Esophagus (tissue), 2 donors: Measurements from ENCODE around the gene CPNE4. TPM values are rescaled to one million over a fixed set of nuclear protein-coding genes. Genes with fewer than 3 reads are reported as not detected.

Experiments used
- H3K27ac ChIP-seq, 2 donors: one replicate each; pipeline ENCODE4 v1.5.1; 2013; ENCODE audit warnings: low read depth in 2 of 2, mild to moderate bottlenecking in 2 of 2, inconsistent platforms in 1 of 2, low read length in 1 of 2, moderate library complexity in 1 of 2
- H3K27me3 ChIP-seq, 2 donors: one replicate each; pipeline ENCODE4 v1.6.1; 2013; ENCODE audit warnings: low read length in 2 of 2, control low read depth in 1 of 2, mild to moderate bottlenecking in 1 of 2; ENCODE audit not compliant: insufficient read depth in 2 of 2, control insufficient read depth in 1 of 2
- H3K36me3 ChIP-seq, 2 donors: one replicate each; pipeline ENCODE4 v1.6.1; 2013; ENCODE audit warnings: low read length in 1 of 2; ENCODE audit not compliant: control insufficient read depth in 2 of 2, insufficient read depth in 2 of 2
- H3K4me1 ChIP-seq, 2 donors: one replicate each; pipeline ENCODE4 v1.6.1; 2013; ENCODE audit warnings: low read length in 1 of 2; ENCODE audit not compliant: control insufficient read depth in 2 of 2, insufficient read depth in 2 of 2
- H3K4me3 ChIP-seq, 2 donors: one replicate each; pipeline ENCODE4 v1.5.1; 2013; ENCODE audit warnings: low read length in 2 of 2, mild to moderate bottlenecking in 2 of 2, low read depth in 1 of 2, moderate library complexity in 1 of 2
- H3K9me3 ChIP-seq, 2 donors: one replicate each; pipeline ENCODE4 v1.6.1; 2013; ENCODE audit warnings: mild to moderate bottlenecking in 2 of 2, low read depth in 1 of 2, low read length in 1 of 2, moderate library complexity in 1 of 2; ENCODE audit not compliant: control insufficient read depth in 2 of 2, insufficient read depth in 1 of 2
- WGBS, 2 donors: extraction: QIAGEN DNeasy Blood & Tissue Kit; methylation state at CpG; one replicate each; pipeline ENCODE4 v1.1.7; 2013; 5-methylcytosine and 5-hydroxymethylcytosine counted together
- polyA plus RNA-seq, 2 donors: library from polyadenylated mRNA; stranded (reverse); fragments of 200-250 nt; gene quantifications; one replicate each; pipeline ENCODE4 v1.2.3, GENCODE V29; 2013
- donor health status: healthy with polysubstance abuse.
- donor health status: Bipolar disorder and iron deficiency.

CPNE4 gene
- polyA plus RNA-seq, 2 donors = 0.05 to 0.08 TPM

- no peak overlapping the region for H3K4me3 ChIP-seq
- H3K9me3 ChIP-seq = peaks cover 0 to 3% of the 10 kb centered on the region in 2 donors
- peaks cover 0 to 3% of the 10 kb centered on the region in 2 donors for H3K27me3 ChIP-seq
- H3K27ac ChIP-seq = no peak overlapping the region
- H3K36me3 ChIP-seq = no peaks in the 10 kb centered on the region
- H3K4me1 ChIP-seq = no peaks in the 10 kb centered on the region
- 47 to 65% methylated on average over 3 of the region's 3 CpGs for WGBS, 2 donors
Observed at GRCh38 chr3:131713416-131714123, 321.2 kb downstream of the CPNE4 start.

GRCh38 chr3:131712662-131713061, 322.2 kb downstream of the CPNE4 start:
- Histone ChIP-seq H3K9me3 (peaks cover 0 to 3% of the 10 kb centered on the region in 2 donors), H3K36me3 (no peaks in the 10 kb centered on the region), H3K4me3 (no peak overlapping the region), H3K27ac (no peak overlapping the region), H3K4me1 (no peaks in the 10 kb centered on the region), H3K27me3 (peaks cover 0 to 3% of the 10 kb centered on the region in 2 donors)
- 78 to 80% methylated on average over 3 of the region's 3 CpGs for WGBS, 2 donors

GRCh38 chr3:131711114-131711768, 323.6 kb downstream of the CPNE4 start:
- WGBS, 2 donors = 38 to 41% methylated on average over 7 of the region's 7 CpGs
- Histone ChIP-seq H3K4me1 (no peaks in the 10 kb centered on the region), H3K4me3 (no peak overlapping the region), H3K27me3 (peaks cover 0 to 3% of the 10 kb centered on the region in 2 donors), H3K27ac (no peak overlapping the region), H3K36me3 (no peaks in the 10 kb centered on the region), H3K9me3 (peaks cover 0 to 3% of the 10 kb centered on the region in 2 donors)

- Histone ChIP-seq H3K4me3 (no peak overlapping the region), H3K9me3 (peaks cover 0 to 3% of the 10 kb centered on the region in 2 donors), H3K4me1 (no peaks in the 10 kb centered on the region), H3K27me3 (peaks cover 0 to 3% of the 10 kb centered on the region in 2 donors), H3K36me3 (no peaks in the 10 kb centered on the region), H3K27ac (no peak overlapping the region)
Observed at GRCh38 chr3:131708241-131708640, 326.6 kb downstream of the CPNE4 start.

- 62 to 68% methylated on average over 3 of the region's 3 CpGs for WGBS, 2 donors
- no peaks in the 10 kb centered on the region for H3K4me1 ChIP-seq
- no peaks in the 10 kb centered on the region for H3K36me3 ChIP-seq
- no peak overlapping the region for H3K4me3 ChIP-seq
- H3K27me3 ChIP-seq = peaks cover 0 to 3% of the 10 kb centered on the region in 2 donors
- peaks cover 0 to 3% of the 10 kb centered on the region in 2 donors for H3K9me3 ChIP-seq
- H3K27ac ChIP-seq = no peak overlapping the region
Observed at GRCh38 chr3:131705558-131706051, 329.2 kb downstream of the CPNE4 start.

- WGBS, 2 donors = 28 to 60% methylated on average over 1 of the region's 1 CpG
- H3K4me1 ChIP-seq = no peaks in the 10 kb centered on the region
Observed at GRCh38 chr3:131705099-131705498, 329.7 kb downstream of the CPNE4 start.

GRCh38 chr3:131704098-131704497, 330.7 kb downstream of the CPNE4 start:
- H3K4me1 ChIP-seq = no peaks in the 10 kb centered on the region
- 56 to 67% methylated on average over 2 of the region's 2 CpGs for WGBS, 2 donors
- H3K4me3 ChIP-seq = no peak overlapping the region
- no peaks in the 10 kb centered on the region for H3K9me3 ChIP-seq
- no peaks in the 10 kb centered on the region for H3K36me3 ChIP-seq
- H3K27me3 ChIP-seq = peaks cover 0 to under 1% of the 10 kb centered on the region in 2 donors
- H3K27ac ChIP-seq = no peak overlapping the region

More at GRCh38 chr3:131705099-131705498, 329.7 kb downstream of the CPNE4 start:
- Histone ChIP-seq H3K27me3 (peaks cover 0 to 3% of the 10 kb centered on the region in 2 donors), H3K36me3 (no peaks in the 10 kb centered on the region), H3K27ac (no peak overlapping the region), H3K9me3 (peaks cover 0 to 3% of the 10 kb centered on the region in 2 donors), H3K4me3 (no peak overlapping the region)

GRCh38 chr3:131702146-131702545, 332.7 kb downstream of the CPNE4 start:
- Histone ChIP-seq H3K9me3 (no peaks in the 10 kb centered on the region), H3K4me3 (no peak overlapping the region), H3K27me3 (no peaks in the 10 kb centered on the region), H3K36me3 (no peaks in the 10 kb centered on the region), H3K4me1 (no peaks in the 10 kb centered on the region), H3K27ac (no peak overlapping the region)
- 59 to 64% methylated on average over 2 of the region's 2 CpGs for WGBS, 2 donors

- Histone ChIP-seq H3K4me3 (no peak overlapping the region), H3K9me3 (no peaks in the 10 kb centered on the region), H3K27ac (no peak overlapping the region), H3K4me1 (no peaks in the 10 kb centered on the region), H3K36me3 (no peaks in the 10 kb centered on the region), H3K27me3 (no peaks in the 10 kb centered on the region)
- WGBS, 2 donors = 55 to 90% methylated on average over 2 of the region's 2 CpGs
Observed at GRCh38 chr3:131701153-131701770, 333.6 kb downstream of the CPNE4 start.
